Limb (tissue), 2 donors: Measurements from ENCODE around the gene THOC3.
"Not testable (repeated sequence)": the region's sequence is repeated elsewhere in the genome, so short reads cannot be mapped to it uniquely, and the experiment has no call there.

Experiments used
- DNase-seq, 2 donors: peaks; one replicate each; pipeline ENCODE4 v3.0.0-alpha.2; 2016; ENCODE audit errors: extremely low spot score in 2 of 2

THOC3 gene

DNA sequence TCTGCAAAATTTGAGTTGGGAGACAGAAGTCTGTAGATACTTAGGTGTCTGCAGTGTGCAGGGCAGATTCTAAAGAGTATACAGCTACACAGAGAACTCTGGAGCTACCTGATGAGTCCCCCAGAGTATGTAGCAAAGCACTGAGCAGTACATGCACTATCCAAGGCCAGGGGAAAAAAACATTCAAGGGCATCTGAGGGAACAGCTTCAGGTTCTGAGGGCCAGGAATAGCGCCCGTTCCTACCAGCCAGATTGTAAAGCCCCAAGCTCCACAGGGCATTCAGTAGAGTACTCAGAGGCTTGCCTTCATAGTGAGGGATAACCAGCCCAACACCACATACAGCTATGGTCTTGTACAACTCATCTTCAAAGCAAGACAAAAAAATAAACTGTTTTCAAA, 27.5 kb downstream of the THOC3 start:
- DNase-seq: not testable (repeated sequence)

GRCh38 chr5:175938489-175938888, 29.6 kb downstream of the THOC3 start:
- not testable (repeated sequence) for DNase-seq

DNA sequence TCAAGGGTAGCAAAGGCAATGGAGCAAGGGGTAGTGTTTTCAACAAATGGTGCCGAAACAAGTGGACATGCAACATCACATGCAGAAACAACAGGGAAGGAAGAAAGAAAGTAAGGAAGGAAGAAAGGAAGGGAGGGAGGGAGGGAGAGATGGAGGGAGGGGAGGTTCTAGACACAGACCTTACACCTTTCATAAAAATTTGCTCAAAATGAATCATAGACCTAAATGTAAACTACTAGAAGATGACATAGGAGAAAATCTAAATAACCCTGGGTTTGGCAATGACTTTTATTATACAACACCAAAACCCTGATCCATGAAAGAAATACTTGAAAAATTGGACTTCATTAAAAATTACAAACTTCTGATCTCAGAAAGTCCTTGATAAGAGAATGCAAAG, 39.4 kb downstream of the THOC3 start:
- not testable (repeated sequence) for DNase-seq

DNA sequence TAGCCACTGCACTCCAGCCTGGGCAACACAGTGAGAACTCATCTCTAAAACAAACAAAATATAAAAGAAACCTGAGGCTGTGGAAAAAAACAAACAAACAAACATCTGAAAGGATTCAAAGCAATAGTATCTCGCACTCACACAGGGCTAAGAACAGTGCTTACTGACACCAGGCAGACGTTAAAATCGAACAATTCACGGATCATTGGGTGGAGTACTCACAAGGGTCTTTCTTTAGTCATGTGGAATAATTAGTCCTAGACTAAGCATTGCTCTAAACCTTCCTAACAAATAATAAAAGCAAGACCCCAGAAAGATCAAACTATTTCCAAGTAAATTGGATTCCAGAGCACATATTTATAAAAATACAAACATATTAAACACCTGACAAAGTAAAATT, 43.0 kb downstream of the THOC3 start:
- DNase-seq: not testable (repeated sequence)

GRCh38 chr5:175922192-175922885, 45.8 kb downstream of the THOC3 start:
- no peak for DNase-seq

DNA sequence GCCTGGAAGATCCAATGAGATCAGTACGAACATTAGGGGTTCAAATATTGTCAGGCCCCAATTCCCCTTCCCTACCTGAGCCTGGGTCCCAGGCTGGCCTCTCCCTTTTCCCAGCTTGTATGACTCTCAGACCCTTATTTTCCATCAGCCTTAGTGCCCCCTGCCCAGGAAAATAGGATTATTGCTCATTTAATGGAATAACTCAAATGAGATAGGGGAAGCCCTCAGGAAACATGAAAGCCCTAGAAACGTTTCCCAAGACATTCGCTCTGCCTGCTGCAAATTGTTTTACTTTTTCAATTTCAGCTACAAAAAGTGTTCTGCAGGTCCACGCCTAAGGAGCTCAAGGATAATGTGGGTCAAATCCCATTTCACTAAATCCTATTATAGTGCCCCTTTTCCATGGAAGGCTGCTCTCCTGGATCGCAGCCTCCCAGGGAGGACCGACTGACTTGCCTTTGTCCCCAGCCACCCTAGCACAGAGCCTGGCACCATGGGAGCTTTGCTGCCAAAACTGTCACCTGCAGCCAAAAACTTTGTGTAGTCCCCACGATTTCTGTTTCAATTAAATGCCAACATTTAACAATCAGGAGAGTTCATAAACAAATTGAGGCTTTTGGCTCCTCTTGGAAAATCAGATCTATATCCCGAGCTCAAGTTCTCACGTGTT, 46.9 kb downstream of the THOC3 start:
- DNase-seq: no peak

DNA sequence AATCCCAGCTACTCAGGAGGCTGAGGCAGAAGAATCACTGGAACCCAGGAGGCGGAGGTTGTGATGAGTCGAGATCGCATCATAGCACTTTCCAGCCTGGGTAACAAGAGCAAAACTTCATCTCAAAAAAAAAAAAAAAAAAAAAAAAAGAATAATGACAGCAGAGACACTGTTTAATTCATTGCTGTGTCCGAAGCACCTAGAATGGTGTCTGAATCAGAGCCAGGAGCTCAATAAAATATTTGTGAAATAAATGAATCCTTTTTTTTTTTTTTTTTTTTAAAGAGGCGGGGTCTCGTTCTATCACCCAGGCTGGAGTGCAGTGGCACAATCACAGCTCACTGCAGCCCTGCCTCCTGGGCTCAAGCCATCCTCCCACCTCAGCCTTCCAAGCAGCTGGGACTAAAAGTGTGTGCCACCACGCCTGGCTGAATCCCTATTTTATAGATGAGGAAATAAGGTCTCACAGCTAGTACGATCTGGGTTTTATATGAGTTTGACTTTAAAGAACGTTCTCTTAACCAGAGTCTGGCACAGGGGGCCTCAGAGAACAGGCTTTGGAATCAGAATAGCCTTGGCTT, 47.8 kb downstream of the THOC3 start:
- no peak for DNase-seq

DNA sequence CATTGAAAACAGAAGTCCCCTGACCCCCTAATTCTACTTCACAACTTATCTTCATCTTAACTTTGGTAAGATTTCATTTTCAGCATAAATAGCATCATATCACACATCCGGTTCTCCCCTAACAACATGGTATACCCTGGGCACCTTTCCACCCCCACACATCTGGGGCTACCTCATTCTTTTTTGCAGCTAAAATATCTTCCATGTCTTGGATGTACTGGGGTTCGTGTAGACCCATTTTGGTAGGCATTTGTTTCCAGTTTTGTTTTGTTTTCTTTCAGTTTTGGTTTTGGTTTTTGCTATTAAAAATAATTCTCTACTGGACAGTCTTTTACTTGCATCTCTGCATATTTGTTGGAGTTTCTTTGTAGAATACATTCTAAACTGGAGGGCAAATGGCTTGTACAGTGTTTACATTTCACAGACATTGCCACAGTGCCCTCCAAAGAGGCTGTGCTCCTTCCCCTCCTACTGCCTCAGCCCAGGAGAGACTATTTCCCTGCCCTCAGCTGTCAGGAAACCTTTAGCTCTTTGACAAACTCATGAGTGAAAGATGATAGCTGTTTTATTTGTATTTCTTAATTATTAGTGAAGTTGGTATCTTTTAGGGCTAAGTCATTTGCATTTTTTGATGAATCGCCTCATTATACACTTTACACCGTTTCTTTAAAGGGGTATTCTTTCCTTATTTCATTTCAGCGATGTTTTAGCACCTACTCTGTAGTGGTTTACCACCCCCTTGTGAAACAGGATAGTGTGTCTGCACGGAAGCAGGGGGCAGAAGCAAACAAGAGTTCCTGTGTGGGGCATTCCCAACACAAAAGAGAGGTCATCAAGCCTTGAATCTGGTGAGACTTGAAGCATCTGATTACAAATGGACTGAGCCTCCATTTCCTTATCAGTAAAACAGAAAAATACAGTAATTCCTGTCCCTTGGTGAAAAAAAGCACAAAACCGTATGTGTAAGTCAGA, 52.8 kb downstream of the THOC3 start:
- not testable (repeated sequence) for DNase-seq

GRCh38 chr5:175913835-175914672, 54.1 kb downstream of the THOC3 start:
- DNase-seq: not testable (repeated sequence)

GRCh38 chr5:175910072-175910471, 58.0 kb downstream of the THOC3 start:
- not testable (repeated sequence) for DNase-seq
